BE2C (cell line): ENCODE results near the gene PIGQ.

Experiments used
- DNase-seq: peaks from one replicate; pipeline ENCODE4 v3.0.0-alpha.2; 2020
- H3K27me3 ChIP-seq: fragments of 250-450 bp; sonication (Bioruptor Pico); 2 replicates; pipeline ENCODE4 v1.5.1; 2020; ENCODE audit warnings: mild to moderate bottlenecking
- H3K36me3 ChIP-seq: fragments of 250-450 bp; sonication (Bioruptor Pico); 2 replicates; pipeline ENCODE4 v1.5.1; 2020; ENCODE audit warnings: mild to moderate bottlenecking
- H3K4me1 ChIP-seq: fragments of 250-450 bp; sonication (Bioruptor Pico); 2 replicates; pipeline ENCODE4 v1.5.1; 2020
- H3K4me3 ChIP-seq: 2 replicates; pipeline ENCODE4 v1.5.1; 2011; ENCODE audit warnings: low read depth, low read length
- H3K9me3 ChIP-seq: fragments of 250-450 bp; sonication (Bioruptor Pico); 2 replicates; pipeline ENCODE4 v1.5.1; 2020
- CTCF ChIP-seq: IDR thresholded peaks from 2 replicates; pipeline ENCODE4 v1.5.1; 2012; ENCODE audit warnings: mild to moderate bottlenecking, low read depth, low read length

The PIGQ gene

GRCh38 chr16:616733-617586 is 47.2 kb downstream of the PIGQ start:
- H3K4me1 ChIP-seq = peaks cover 7% of the 10 kb centered on the region
- no peaks in the 10 kb centered on the region for H3K9me3 ChIP-seq
- DNase-seq = no peak
- no peak for TF ChIP-seq CTCF
- H3K27me3 ChIP-seq = peaks cover 4% of the 10 kb centered on the region; the same call in 1 of the 2 replicates
- H3K4me3 ChIP-seq = no peak overlapping the region
- H3K36me3 ChIP-seq = no peaks in the 10 kb centered on the region

- H3K27me3 ChIP-seq = peaks cover 4% of the 10 kb centered on the region; the same call in 1 of the 2 replicates
- H3K36me3 ChIP-seq = no peaks in the 10 kb centered on the region
- no peak for DNase-seq
- TF ChIP-seq CTCF = no peak
- H3K4me3 ChIP-seq = no peak overlapping the region
- H3K9me3 ChIP-seq = no peaks in the 10 kb centered on the region
- peaks cover 10% of the 10 kb centered on the region for H3K4me1 ChIP-seq
These were observed 48.1 kb downstream of the PIGQ start for GRCh38 chr16:617855-618254.

GRCh38 chr16:619476-620100 is 49.8 kb downstream of the PIGQ start:
- TF ChIP-seq CTCF = no peak
- DNase-seq = no peak
- Histone ChIP-seq H3K4me3 (no peak overlapping the region), H3K9me3 (no peaks in the 10 kb centered on the region), H3K4me1 (peaks cover 18% of the 10 kb centered on the region), H3K36me3 (no peaks in the 10 kb centered on the region), H3K27me3 (peaks cover 4% of the 10 kb centered on the region; the same call in 1 of the 2 replicates)

GRCh38 chr16:620700-621525 is 51.1 kb downstream of the PIGQ start:
- TF ChIP-seq CTCF = no peak
- H3K4me1 ChIP-seq = peaks cover 25% of the 10 kb centered on the region
- no peak for DNase-seq
- no peaks in the 10 kb centered on the region for H3K9me3 ChIP-seq
- no peak overlapping the region for H3K4me3 ChIP-seq
- peaks cover 4% of the 10 kb centered on the region; the same call in 1 of the 2 replicates for H3K27me3 ChIP-seq
- H3K36me3 ChIP-seq = no peaks in the 10 kb centered on the region

GRCh38 chr16:621526-622105 is 51.8 kb downstream of the PIGQ start:
- no peak for TF ChIP-seq CTCF
- no peaks in the 10 kb centered on the region for H3K9me3 ChIP-seq
- H3K27me3 ChIP-seq = peaks cover 4% of the 10 kb centered on the region; the same call in 1 of the 2 replicates
- no peak for DNase-seq
- H3K4me1 ChIP-seq = peaks cover 25% of the 10 kb centered on the region
- no peak overlapping the region for H3K4me3 ChIP-seq
- no peaks in the 10 kb centered on the region for H3K36me3 ChIP-seq
